B cell (primary cell): Measurements from ENCODE around the gene PLCB3.

Experiments
- EZH2 ChIP-seq: IDR thresholded peaks from 2 replicates; pipeline ENCODE4 v1.6.1; 2012; ENCODE audit warnings: borderline replicate concordance, low read depth, mild to moderate bottlenecking, moderate library complexity, low read length; ENCODE audit not compliant: insufficient read depth, poor library complexity, severe bottlenecking
- TF ChIP-seq, protein P1 (sequence below): fragments of 200-600 bp; IDR thresholded peaks from one replicate; pipeline ENCODE4 v1.8.0; 2022; ENCODE audit warnings: antibody characterized with exemption, mild to moderate bottlenecking

DNA sequence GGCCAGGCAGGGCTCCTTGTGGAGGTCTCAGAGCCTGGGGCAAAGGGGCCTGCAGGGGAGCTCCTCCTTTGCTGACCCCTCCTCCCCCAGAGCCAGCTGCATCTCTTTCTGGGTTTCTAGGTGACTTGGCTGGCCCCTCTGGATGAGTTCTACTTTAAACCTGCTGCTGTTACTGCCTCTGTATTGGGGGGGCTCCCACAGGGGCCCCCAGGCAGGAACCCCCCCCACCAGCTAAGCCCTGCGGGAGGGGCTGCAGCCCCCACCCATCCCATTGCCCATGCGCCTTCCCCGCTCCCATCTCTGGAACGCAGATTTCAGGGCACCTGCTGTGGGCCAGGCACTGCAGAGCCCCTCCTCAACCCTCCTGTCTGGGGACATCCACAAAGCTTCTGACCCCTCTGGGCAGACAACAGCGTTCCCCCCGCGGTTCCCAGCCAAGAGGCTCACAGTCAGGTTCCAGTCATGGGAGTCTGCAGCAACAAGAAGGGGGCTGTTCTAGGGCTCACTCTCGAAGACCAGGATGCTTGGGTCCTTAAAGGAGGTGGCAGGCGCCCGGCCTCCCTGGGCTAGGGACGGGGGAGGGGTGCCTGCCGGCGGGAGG, 815 bp upstream of the PLCB3 start:
- TF ChIP-seq, protein P1, sequence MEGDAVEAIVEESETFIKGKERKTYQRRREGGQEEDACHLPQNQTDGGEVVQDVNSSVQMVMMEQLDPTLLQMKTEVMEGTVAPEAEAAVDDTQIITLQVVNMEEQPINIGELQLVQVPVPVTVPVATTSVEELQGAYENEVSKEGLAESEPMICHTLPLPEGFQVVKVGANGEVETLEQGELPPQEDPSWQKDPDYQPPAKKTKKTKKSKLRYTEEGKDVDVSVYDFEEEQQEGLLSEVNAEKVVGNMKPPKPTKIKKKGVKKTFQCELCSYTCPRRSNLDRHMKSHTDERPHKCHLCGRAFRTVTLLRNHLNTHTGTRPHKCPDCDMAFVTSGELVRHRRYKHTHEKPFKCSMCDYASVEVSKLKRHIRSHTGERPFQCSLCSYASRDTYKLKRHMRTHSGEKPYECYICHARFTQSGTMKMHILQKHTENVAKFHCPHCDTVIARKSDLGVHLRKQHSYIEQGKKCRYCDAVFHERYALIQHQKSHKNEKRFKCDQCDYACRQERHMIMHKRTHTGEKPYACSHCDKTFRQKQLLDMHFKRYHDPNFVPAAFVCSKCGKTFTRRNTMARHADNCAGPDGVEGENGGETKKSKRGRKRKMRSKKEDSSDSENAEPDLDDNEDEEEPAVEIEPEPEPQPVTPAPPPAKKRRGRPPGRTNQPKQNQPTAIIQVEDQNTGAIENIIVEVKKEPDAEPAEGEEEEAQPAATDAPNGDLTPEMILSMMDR = no peak
- TF ChIP-seq EZH2 = no peak
